ENCODE results near the gene SOX5. TPM values are rescaled to one million over a fixed set of nuclear protein-coding genes. Genes with fewer than 3 reads are reported as not detected.

The SOX5 gene
- total RNA-seq, 4 donors from 2014 or later, result 1.3 to 9.6 (median 3.3) TPM

DNA sequence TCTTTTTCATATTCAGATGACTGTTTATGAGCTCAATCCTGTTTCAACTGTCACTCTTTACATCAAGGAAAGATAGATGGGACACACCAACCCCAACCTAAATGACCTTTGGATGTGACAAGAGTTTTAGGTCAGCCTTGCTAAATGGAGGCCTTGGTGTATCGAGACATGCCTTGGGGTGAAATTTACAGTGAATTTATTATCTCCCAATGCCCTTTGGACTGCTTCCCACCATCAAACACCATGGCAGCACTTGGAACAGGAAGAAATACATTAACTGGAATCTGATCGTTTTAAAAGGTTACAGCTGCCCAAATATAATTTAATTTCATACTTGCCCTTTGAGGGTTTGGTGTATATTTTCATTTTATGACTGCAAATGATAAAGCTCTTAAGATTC lies 327.6 kb downstream of the SOX5 start:
- H3K36me3 ChIP-seq, result no peaks in the 10 kb centered on the region
- no peak for ATAC-seq
- H3K27me3 ChIP-seq, result no peaks in the 10 kb centered on the region
- H3K4me1 ChIP-seq, result no peaks in the 10 kb centered on the region
- in situ Hi-C loops (cut with MboI; ENCODE audit: low sequenced_read_pairs in 4 of 4) (no loop called here), intact Hi-C loops (cut with DNase I; ENCODE audit: low total_unique reads) (no loop called here)
- H3K9me3 ChIP-seq, result no peaks in the 10 kb centered on the region
- no peak overlapping the region for H3K27ac ChIP-seq
- TF ChIP-seq POLR2A (IDR thresholded peaks at IDR 0.05), result no peak
- TF ChIP-seq, protein P1, sequence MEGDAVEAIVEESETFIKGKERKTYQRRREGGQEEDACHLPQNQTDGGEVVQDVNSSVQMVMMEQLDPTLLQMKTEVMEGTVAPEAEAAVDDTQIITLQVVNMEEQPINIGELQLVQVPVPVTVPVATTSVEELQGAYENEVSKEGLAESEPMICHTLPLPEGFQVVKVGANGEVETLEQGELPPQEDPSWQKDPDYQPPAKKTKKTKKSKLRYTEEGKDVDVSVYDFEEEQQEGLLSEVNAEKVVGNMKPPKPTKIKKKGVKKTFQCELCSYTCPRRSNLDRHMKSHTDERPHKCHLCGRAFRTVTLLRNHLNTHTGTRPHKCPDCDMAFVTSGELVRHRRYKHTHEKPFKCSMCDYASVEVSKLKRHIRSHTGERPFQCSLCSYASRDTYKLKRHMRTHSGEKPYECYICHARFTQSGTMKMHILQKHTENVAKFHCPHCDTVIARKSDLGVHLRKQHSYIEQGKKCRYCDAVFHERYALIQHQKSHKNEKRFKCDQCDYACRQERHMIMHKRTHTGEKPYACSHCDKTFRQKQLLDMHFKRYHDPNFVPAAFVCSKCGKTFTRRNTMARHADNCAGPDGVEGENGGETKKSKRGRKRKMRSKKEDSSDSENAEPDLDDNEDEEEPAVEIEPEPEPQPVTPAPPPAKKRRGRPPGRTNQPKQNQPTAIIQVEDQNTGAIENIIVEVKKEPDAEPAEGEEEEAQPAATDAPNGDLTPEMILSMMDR (IDR thresholded peaks at IDR 0.05 in 4 of 5, conservative IDR thresholded peaks at IDR 0.05 in 1 of 5), result no peak
- no peak overlapping the region for H3K4me3 ChIP-seq
- no peak for DNase-seq

DNA sequence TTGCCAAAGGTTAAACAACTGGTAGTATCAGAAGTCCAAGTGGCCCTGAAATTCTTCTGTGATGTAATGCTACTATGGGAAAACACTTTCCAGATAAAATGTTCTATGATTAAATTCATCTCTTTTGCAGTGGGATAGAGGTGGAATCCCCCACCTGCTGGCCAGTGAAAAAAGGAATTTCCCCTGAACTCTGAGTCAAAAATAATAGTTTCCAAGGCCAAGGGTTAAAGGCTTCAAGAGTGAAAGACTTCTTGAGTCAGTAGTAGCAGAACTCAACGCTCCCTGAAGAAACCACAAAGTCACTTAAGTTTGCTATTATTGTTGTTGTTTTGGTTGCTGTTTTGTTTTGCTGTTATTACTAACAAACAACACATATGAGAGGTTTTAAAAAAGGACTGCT lies 330.8 kb downstream of the SOX5 start:
- H3K27me3 ChIP-seq, result no peaks in the 10 kb centered on the region
- intact Hi-C loops (cut with DNase I; ENCODE audit: low total_unique reads) (no loop called here), in situ Hi-C loops (cut with MboI; ENCODE audit: low sequenced_read_pairs in 4 of 4) (no loop called here)
- no peak for TF ChIP-seq POLR2A (IDR thresholded peaks at IDR 0.05)
- TF ChIP-seq, protein P1 (IDR thresholded peaks at IDR 0.05 in 4 of 5, conservative IDR thresholded peaks at IDR 0.05 in 1 of 5), result no peak
- no peaks in the 10 kb centered on the region for H3K36me3 ChIP-seq
- H3K4me3 ChIP-seq, result no peak overlapping the region
- no peak for ATAC-seq
- no peak for DNase-seq
- H3K27ac ChIP-seq, result no peak overlapping the region
- H3K9me3 ChIP-seq, result no peaks in the 10 kb centered on the region
- no peaks in the 10 kb centered on the region for H3K4me1 ChIP-seq

DNA sequence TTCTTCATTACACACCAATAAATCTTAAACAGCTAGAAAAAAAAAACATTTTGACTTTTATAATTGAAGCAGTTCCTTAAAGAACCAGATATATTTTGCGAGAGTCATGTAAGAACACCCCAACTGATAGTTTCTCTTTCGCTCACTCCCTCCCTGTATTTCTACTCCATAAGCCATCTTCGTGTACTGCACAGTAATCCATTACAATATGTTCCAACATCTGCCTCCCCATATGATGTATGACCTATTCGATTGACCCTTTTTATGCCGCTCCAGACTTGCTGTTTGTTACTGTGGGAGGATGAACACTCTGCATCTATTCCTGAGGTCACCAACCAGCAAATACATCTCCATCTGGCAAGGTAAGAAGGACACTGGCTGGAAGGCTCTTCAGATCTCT lies 331.7 kb downstream of the SOX5 start:
- intact Hi-C loops (cut with DNase I; ENCODE audit: low total_unique reads), result no loop called here
- DNase-seq (no peak), ATAC-seq (no peak)
- Histone ChIP-seq H3K27me3 (no peaks in the 10 kb centered on the region), H3K9me3 (no peaks in the 10 kb centered on the region), H3K27ac (no peak overlapping the region), H3K4me1 (no peaks in the 10 kb centered on the region), H3K36me3 (no peaks in the 10 kb centered on the region), H3K4me3 (no peak overlapping the region)
- TF ChIP-seq, protein P1 (IDR thresholded peaks at IDR 0.05 in 4 of 5, conservative IDR thresholded peaks at IDR 0.05 in 1 of 5), result no peak
- no peak for TF ChIP-seq POLR2A (IDR thresholded peaks at IDR 0.05)
- in situ Hi-C loops (cut with MboI; ENCODE audit: low sequenced_read_pairs in 4 of 4), result no loop called here

GRCh38 chr12:23614280-23614679 lies 335.2 kb downstream of the SOX5 start:
- intact Hi-C loops (cut with DNase I; ENCODE audit: low total_unique reads), result no loop called here
- H3K27ac ChIP-seq, result no peak overlapping the region
- in situ Hi-C loops (cut with MboI; ENCODE audit: low sequenced_read_pairs in 4 of 4), result no loop called here
- no peak overlapping the region for H3K4me3 ChIP-seq
- no peaks in the 10 kb centered on the region for H3K36me3 ChIP-seq
- H3K27me3 ChIP-seq, result no peaks in the 10 kb centered on the region
- no peaks in the 10 kb centered on the region for H3K4me1 ChIP-seq
- ATAC-seq, result no peak
- TF ChIP-seq, protein P1 (IDR thresholded peaks at IDR 0.05 in 4 of 5, conservative IDR thresholded peaks at IDR 0.05 in 1 of 5), result no peak
- TF ChIP-seq POLR2A (IDR thresholded peaks at IDR 0.05), result no peak
- no peak for DNase-seq
- H3K9me3 ChIP-seq, result no peaks in the 10 kb centered on the region

- Histone ChIP-seq H3K4me3 (no peak overlapping the region), H3K27ac (no peak overlapping the region), H3K4me1 (no peaks in the 10 kb centered on the region), H3K27me3 (no peaks in the 10 kb centered on the region), H3K36me3 (no peaks in the 10 kb centered on the region), H3K9me3 (no peaks in the 10 kb centered on the region)
- in situ Hi-C loops (cut with MboI; ENCODE audit: low sequenced_read_pairs in 4 of 4), result no loop called here
- intact Hi-C loops (cut with DNase I; ENCODE audit: low total_unique reads), result no loop called here
- ATAC-seq, result no peak
- TF ChIP-seq, protein P1 (IDR thresholded peaks at IDR 0.05 in 4 of 5, conservative IDR thresholded peaks at IDR 0.05 in 1 of 5), result no peak
- TF ChIP-seq POLR2A (IDR thresholded peaks at IDR 0.05), result no peak
- DNase-seq, result no peak
These were observed 338.1 kb downstream of the SOX5 start for GRCh38 chr12:23611320-23611719.

Data from gastrocnemius medialis (tissue), 4 donors.